ENCODE data around the gene PTPN6.

DNA sequence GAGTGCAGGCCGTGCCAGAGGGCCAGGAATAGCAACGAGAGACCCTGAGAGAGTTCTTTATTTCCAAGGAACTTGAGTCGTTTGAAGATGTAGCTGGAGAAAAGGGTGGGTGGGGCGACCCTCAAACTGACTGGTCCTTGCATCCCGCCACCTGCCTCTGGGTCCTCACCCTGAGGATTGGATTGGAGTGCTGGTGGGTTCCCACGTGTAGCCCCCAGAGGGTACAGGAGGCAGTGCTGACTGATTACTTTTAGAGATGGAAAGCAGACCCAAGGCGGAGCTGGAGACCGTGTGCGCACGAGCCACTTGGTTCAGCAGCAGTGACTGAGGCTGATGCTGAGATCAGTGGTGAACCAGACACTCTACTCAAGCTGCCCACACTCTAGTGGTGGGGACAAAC lies 26.5 kb downstream of the PTPN6 start:
- no peak for TF ChIP-seq CTCF (IDR thresholded peaks at IDR 0.05)
- no peak for TF ChIP-seq POLR2AphosphoS5 (IDR thresholded peaks at IDR 0.05)
- no peak for TF ChIP-seq POLR2A (IDR thresholded peaks at IDR 0.05)
